ENCODE results near the gene PACRG.

- TF ChIP-seq RAD51 (IDR thresholded peaks at IDR 0.05) (no peak), TBL1XR1 (IDR thresholded peaks at IDR 0.05; ENCODE audit: low read depth, low read length) (no peak), EZH2 (IDR thresholded peaks at IDR 0.05; ENCODE audit: borderline replicate concordance, control insufficient read depth, low read depth, low read length) (no peak), NRF1 (conservative IDR thresholded peaks at IDR 0.05; ENCODE audit: low read depth, low read length) (no peak), SREBF1 (IDR thresholded peaks at IDR 0.05; ENCODE audit: low read length) (no peak), CEBPZ (IDR thresholded peaks at IDR 0.05; ENCODE audit: low read depth, low read length) (no peak), CTCF (IDR thresholded peaks at IDR 0.05 in 2 of 3, conservative IDR thresholded peaks at IDR 0.05 in 1 of 3; ENCODE audit: control insufficient read depth in 2 of 3, extremely low read depth in 1 of 3, insufficient read depth in 1 of 3, low read depth in 3 of 3, low read length in 3 of 3) (no peak), POLR2A (IDR thresholded peaks at IDR 0.05; ENCODE audit: low read depth, low read length) (no peak), HCFC1 (IDR thresholded peaks at IDR 0.05; ENCODE audit: low read length) (no peak), ZNF274 (IDR thresholded peaks at IDR 0.05; ENCODE audit: insufficient read depth, insufficient read length) (no peak), TAF1 (IDR thresholded peaks at IDR 0.05; ENCODE audit: borderline replicate concordance, low read depth, low read length) (no peak)
These were observed 349.4 kb downstream of the PACRG start for GRCh38 chr6:163077134-163077533.
